Activated T-helper 1 cell treated with anti-CD3 and anti-CD28 coated beads, Interleukin-2, amount 50 U/mL, for 16 hours (primary cell): ENCODE results near the gene ITPRIP.

ENCODE experiments used
- DNase-seq, 2 donors: peaks; one replicate each; pipeline ENCODE4 v3.0.0-alpha.2; 2020; ENCODE audit warnings: low read depth in 1 of 2, low spot score in 1 of 2

Gene ITPRIP

GRCh38 chr10:104325436-104326435, 12.5 kb downstream of the ITPRIP start:
- no peak for DNase-seq

GRCh38 chr10:104324931-104325330, 13.3 kb downstream of the ITPRIP start:
- DNase-seq = no peak

GRCh38 chr10:104324221-104324686, 14.0 kb downstream of the ITPRIP start:
- no peak for DNase-seq

- no peak for DNase-seq
Observed at GRCh38 chr10:104323760-104324201, 14.5 kb downstream of the ITPRIP start.

- no peak for DNase-seq
Observed at GRCh38 chr10:104323085-104323484, 15.2 kb downstream of the ITPRIP start.

GRCh38 chr10:104322416-104322782, 15.9 kb downstream of the ITPRIP start:
- no peak for DNase-seq

- DNase-seq = no peak
Observed at GRCh38 chr10:104321725-104322415, 16.4 kb downstream of the ITPRIP start.

GRCh38 chr10:104321226-104321625, 17.0 kb downstream of the ITPRIP start:
- DNase-seq = no peak

- DNase-seq = no peak
Observed at GRCh38 chr10:104318810-104319741, 19.2 kb downstream of the ITPRIP start.

- DNase-seq = no peak
Observed at GRCh38 chr10:104318326-104318725, 19.9 kb downstream of the ITPRIP start.

- DNase-seq = no peak
Observed at GRCh38 chr10:104317726-104318299, 20.5 kb downstream of the ITPRIP start.

GRCh38 chr10:104317269-104317710, 21.0 kb downstream of the ITPRIP start:
- no peak for DNase-seq

GRCh38 chr10:104316321-104317099, 21.8 kb downstream of the ITPRIP start:
- DNase-seq = no peak

- DNase-seq = no peak
Observed at GRCh38 chr10:104315486-104315921, 22.8 kb downstream of the ITPRIP start.

GRCh38 chr10:104314591-104315485, 23.4 kb downstream of the ITPRIP start:
- no peak for DNase-seq

- DNase-seq = no peak
Observed at GRCh38 chr10:104311184-104311720, 27.0 kb downstream of the ITPRIP start.

GRCh38 chr10:104309980-104310978, 28.0 kb downstream of the ITPRIP start:
- DNase-seq = no peak
